AG04449 (cell line): ENCODE measurements around the gene H1-8.

Experiments used
- CTCF ChIA-PET: fragments of 350-600 bp; formaldehyde crosslinking; extraction: SDS; loops from one replicate; lab custom pipeline; 2021; ENCODE audit warnings: antibody characterized with exemption; lab: Yijun Ruan, JAX
- POLR2A ChIA-PET: fragments of 400-600, 350-600 bp; formaldehyde crosslinking; extraction: SDS; loops from one replicate; lab custom pipeline; 2020; ENCODE audit warnings: antibody characterized with exemption, inconsistent platforms; lab: Yijun Ruan, JAX
- DNase-seq: peaks from one replicate; pipeline ENCODE4 v3.0.0-alpha.2; 2010; ENCODE audit warnings: low read depth, low spot score
- H3K4me3 ChIP-seq: 2 replicates; pipeline ENCODE4 v1.5.1; 2011; ENCODE audit warnings: low read depth, mild to moderate bottlenecking, control low read depth, low read length
- CTCF ChIP-seq: IDR thresholded peaks from one replicate; pipeline ENCODE4 v1.5.1; 2011; ENCODE audit warnings: mild to moderate bottlenecking, moderate library complexity, low read length, control low read depth, inconsistent platforms; ENCODE audit not compliant: insufficient read depth; ENCODE audit errors: missing control alignments

H1-8 gene

GRCh38 chr3:129598000-129598381 lies 55.0 kb downstream of the H1-8 start:
- no peak for DNase-seq
- TF ChIP-seq CTCF: no peak
- CTCF ChIA-PET: interaction anchor here (0.9 to 4.3 kb wide), 3 partner anchors 8 to 108 kb away, joined by 3 to 19 read pairs (median 4); partner anchors contain the start of gene PLXND1
- POLR2A ChIA-PET: interaction anchor here (0.9 kb wide), 1 partner anchor 40 kb away, joined by 4 read pairs; no protein-coding TSS in a partner anchor
- no peak overlapping the region for H3K4me3 ChIP-seq

GRCh38 chr3:129598484-129598883 lies 55.5 kb downstream of the H1-8 start:
- DNase-seq: no peak
- no peak overlapping the region for H3K4me3 ChIP-seq
- TF ChIP-seq CTCF: no peak
- ChIA-PET POLR2A (interaction anchor here (0.9 kb wide), 1 partner anchor 40 kb away, joined by 4 read pairs; no protein-coding TSS in a partner anchor), CTCF (interaction anchor here (1.4 kb wide), 1 partner anchor 108 kb away, joined by 4 read pairs; no protein-coding TSS in a partner anchor)

GRCh38 chr3:129599073-129599472 lies 56.1 kb downstream of the H1-8 start:
- POLR2A ChIA-PET: no interaction called here
- H3K4me3 ChIP-seq: no peak overlapping the region
- no peak for TF ChIP-seq CTCF
- CTCF ChIA-PET: interaction anchor here (0.6 kb wide), 1 partner anchor 10 kb away, joined by 3 read pairs; no protein-coding TSS in a partner anchor
- no peak for DNase-seq

GRCh38 chr3:129599607-129600006 lies 56.6 kb downstream of the H1-8 start:
- DNase-seq: no peak
- no peak for TF ChIP-seq CTCF
- H3K4me3 ChIP-seq: no peak overlapping the region
- POLR2A ChIA-PET: no interaction called here
- CTCF ChIA-PET: interaction anchor here (0.6 kb wide), 1 partner anchor 9 kb away, joined by 3 read pairs; no protein-coding TSS in a partner anchor

GRCh38 chr3:129600348-129600747 lies 57.4 kb downstream of the H1-8 start:
- ChIA-PET POLR2A (no interaction called here), CTCF (no interaction called here)
- DNase-seq: no peak
- no peak overlapping the region for H3K4me3 ChIP-seq
- no peak for TF ChIP-seq CTCF
